ENCODE measurements around the gene ZNF614. TPM values are rescaled to one million over a fixed set of nuclear protein-coding genes. Genes with fewer than 3 reads are reported as not detected.

The ZNF614 gene
- total RNA-seq, 1 donor from 2014 or later: 5.5 TPM

- H3K27me3 ChIP-seq (ENCODE audit: low read depth): no peaks in the 10 kb centered on the region
These were observed 57.5 kb downstream of the ZNF614 start for GRCh38 chr19:51970718-51971117.

GRCh38 chr19:51965583-51965982 lies 62.6 kb downstream of the ZNF614 start:
- no peak overlapping the region for H3K27ac ChIP-seq (replicated peaks)
- peaks cover 100% of the 10 kb centered on the region for H3K9me3 ChIP-seq (replicated peaks)
- no peak overlapping the region for H3K4me3 ChIP-seq
- H3K4me1 ChIP-seq: peaks cover 7% of the 10 kb centered on the region
- H3K27me3 ChIP-seq (ENCODE audit: low read depth): no peaks in the 10 kb centered on the region
- H3K36me3 ChIP-seq: peaks cover 93% of the 10 kb centered on the region
- DNase-seq: no peak
- intact Hi-C loops (cut with micrococcal nuclease): no loop called here
- TF ChIP-seq, protein P1, sequence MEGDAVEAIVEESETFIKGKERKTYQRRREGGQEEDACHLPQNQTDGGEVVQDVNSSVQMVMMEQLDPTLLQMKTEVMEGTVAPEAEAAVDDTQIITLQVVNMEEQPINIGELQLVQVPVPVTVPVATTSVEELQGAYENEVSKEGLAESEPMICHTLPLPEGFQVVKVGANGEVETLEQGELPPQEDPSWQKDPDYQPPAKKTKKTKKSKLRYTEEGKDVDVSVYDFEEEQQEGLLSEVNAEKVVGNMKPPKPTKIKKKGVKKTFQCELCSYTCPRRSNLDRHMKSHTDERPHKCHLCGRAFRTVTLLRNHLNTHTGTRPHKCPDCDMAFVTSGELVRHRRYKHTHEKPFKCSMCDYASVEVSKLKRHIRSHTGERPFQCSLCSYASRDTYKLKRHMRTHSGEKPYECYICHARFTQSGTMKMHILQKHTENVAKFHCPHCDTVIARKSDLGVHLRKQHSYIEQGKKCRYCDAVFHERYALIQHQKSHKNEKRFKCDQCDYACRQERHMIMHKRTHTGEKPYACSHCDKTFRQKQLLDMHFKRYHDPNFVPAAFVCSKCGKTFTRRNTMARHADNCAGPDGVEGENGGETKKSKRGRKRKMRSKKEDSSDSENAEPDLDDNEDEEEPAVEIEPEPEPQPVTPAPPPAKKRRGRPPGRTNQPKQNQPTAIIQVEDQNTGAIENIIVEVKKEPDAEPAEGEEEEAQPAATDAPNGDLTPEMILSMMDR (IDR thresholded peaks at IDR 0.05; ENCODE audit: borderline replicate concordance): no peak

More at GRCh38 chr19:51970718-51971117, 57.5 kb downstream of the ZNF614 start:
- intact Hi-C loops (cut with micrococcal nuclease): no loop called here
- no peak for DNase-seq
- H3K4me3 ChIP-seq: no peak overlapping the region
- peaks cover 100% of the 10 kb centered on the region for H3K9me3 ChIP-seq (replicated peaks)
- TF ChIP-seq, protein P1 (IDR thresholded peaks at IDR 0.05; ENCODE audit: borderline replicate concordance): no peak
- H3K4me1 ChIP-seq: no peaks in the 10 kb centered on the region
- no peak overlapping the region for H3K27ac ChIP-seq (replicated peaks)
- peaks cover 100% of the 10 kb centered on the region for H3K36me3 ChIP-seq

Other genes starting within 250 kb of the ZNF614 start
- 3.6 TPM for gene FPR3, start 233.2 kb downstream of the ZNF614 start, total RNA-seq
- 9.7 TPM for gene ZNF577, start 140.4 kb downstream of the ZNF614 start, total RNA-seq
- 7.5 TPM for gene ZNF649, start 123.4 kb downstream of the ZNF614 start, total RNA-seq
- gene ZNF613, start 100.9 kb downstream of the ZNF614 start, total RNA-seq: 3.4 TPM
- 8.0 TPM for gene ZNF350, start 41.5 kb downstream of the ZNF614 start, total RNA-seq
- 11.2 TPM for gene ZNF615, start 20.2 kb downstream of the ZNF614 start, total RNA-seq
- 7.8 TPM for gene ZNF432, start 20.5 kb upstream of the ZNF614 start, total RNA-seq
- 8.5 TPM for gene ZNF841, start 67.4 kb upstream of the ZNF614 start, total RNA-seq
- gene ZNF616, start 111.6 kb upstream of the ZNF614 start, total RNA-seq: 5.6 TPM
- 8.1 TPM for gene ZNF836, start 143.2 kb upstream of the ZNF614 start, total RNA-seq
- gene PPP2R1A, start 161.7 kb upstream of the ZNF614 start, total RNA-seq: 395 TPM
- gene ZNF766, start 241.2 kb upstream of the ZNF614 start, total RNA-seq: 9.2 TPM

Data from left ventricle myocardium inferior (tissue), 1 donor.